Lower lobe of right lung (tissue), 2 donors: Measurements from ENCODE around the gene ARHGAP8. TPM values are rescaled to one million over a fixed set of nuclear protein-coding genes. Genes with fewer than 3 reads are reported as not detected.

Source experiments
- ATAC-seq, 2 donors: fragments of 200-7000 bp; cut with Tn5 transposase; one replicate each; pipeline ENCODE4 v1.9.1; 2020 to 2022; ENCODE audit warnings: mild to moderate bottlenecking in 2 of 2, moderate library complexity in 2 of 2
- DNase-seq: peaks from one replicate; pipeline ENCODE4 v3.0.0-alpha.2; 2020
- H3K27ac ChIP-seq: fragments of 200-600 bp; one replicate; pipeline ENCODE4 v1.8.0; 2022
- H3K27me3 ChIP-seq: fragments of 200-600 bp; one replicate; pipeline ENCODE4 v1.8.0; 2022; ENCODE audit warnings: low read depth
- H3K36me3 ChIP-seq: fragments of 200-600 bp; one replicate; pipeline ENCODE4 v1.8.0; 2022; ENCODE audit warnings: mild to moderate bottlenecking
- H3K4me1 ChIP-seq: fragments of 200-600 bp; one replicate; pipeline ENCODE4 v1.8.0; 2022
- H3K4me3 ChIP-seq: fragments of 200-600 bp; one replicate; pipeline ENCODE4 v1.8.0; 2022; ENCODE audit warnings: mild to moderate bottlenecking
- H3K9me3 ChIP-seq: fragments of 200-600 bp; one replicate; pipeline ENCODE4 v1.8.0; 2022
- CTCF ChIP-seq: fragments of 200-600 bp; IDR thresholded peaks from one replicate; pipeline ENCODE4 v1.8.0; 2022; ENCODE audit warnings: antibody characterized with exemption, mild to moderate bottlenecking
- intact Hi-C: fragments of 100-400 bp; cut with DNase I; formaldehyde crosslinking; loops from one replicate; pipeline ENCODE4 v1.11.0; 2022
- total RNA-seq: library from RNA; stranded (reverse); fragmentation: NEBNext Ultra II Directional; extraction: Animal tissue kit (Norgen Biotek cat#: 25700); gene quantifications from one replicate; pipeline ENCODE4 v1.2.1, GENCODE V29; 2021
- donor health status: DM: no; HTN: yes; CAD: no; lungs with severe emphysema.

The ARHGAP8 gene
- total RNA-seq, 1 donor from 2014 or later, result 18.2 TPM

- H3K4me3 ChIP-seq, result no peak overlapping the region
- H3K27me3 ChIP-seq, result peaks cover 6% of the 10 kb centered on the region
- ATAC-seq (no peak), DNase-seq (no peak)
- H3K9me3 ChIP-seq, result peaks cover under 1% of the 10 kb centered on the region
- no peaks in the 10 kb centered on the region for H3K4me1 ChIP-seq
- intact Hi-C loops, result no loop called here
- H3K36me3 ChIP-seq, result no peaks in the 10 kb centered on the region
- no peak for TF ChIP-seq CTCF
- no peak overlapping the region for H3K27ac ChIP-seq
These were observed 154.7 kb downstream of the ARHGAP8 start for GRCh38 chr22:44906999-44907644.

- H3K4me1 ChIP-seq, result no peaks in the 10 kb centered on the region
- DNase-seq (no peak), ATAC-seq (no peak)
- intact Hi-C loops, result no loop called here
- no peaks in the 10 kb centered on the region for H3K9me3 ChIP-seq
- peaks cover 6% of the 10 kb centered on the region for H3K27me3 ChIP-seq
- H3K4me3 ChIP-seq, result no peak overlapping the region
- H3K36me3 ChIP-seq, result no peaks in the 10 kb centered on the region
- no peak for TF ChIP-seq CTCF
- H3K27ac ChIP-seq, result no peak overlapping the region
These were observed 155.7 kb downstream of the ARHGAP8 start for GRCh38 chr22:44907765-44908737.

- no peak for TF ChIP-seq CTCF
- no peak overlapping the region for H3K27ac ChIP-seq
- intact Hi-C loops, result no loop called here
- no peak overlapping the region for H3K4me3 ChIP-seq
- no peaks in the 10 kb centered on the region for H3K9me3 ChIP-seq
- no peaks in the 10 kb centered on the region for H3K36me3 ChIP-seq
- no peaks in the 10 kb centered on the region for H3K4me1 ChIP-seq
- no peak for ATAC-seq
- DNase-seq, result no peak
- H3K27me3 ChIP-seq, result peaks cover 7% of the 10 kb centered on the region
These were observed 156.9 kb downstream of the ARHGAP8 start for GRCh38 chr22:44909241-44909640.

Other genes with a start within 250 kb of the ARHGAP8 start
- gene PRR5, start 50.4 kb upstream of the ARHGAP8 start, total RNA-seq, result 9.6 TPM